Upper lobe of left lung (tissue), 6 donors: Measurements from ENCODE around the gene PHAF1. TPM values are rescaled to one million over a fixed set of nuclear protein-coding genes. Genes with fewer than 3 reads are reported as not detected.

Experiments used
- ATAC-seq, 2 donors: fragments of 200-7000 bp; cut with Tn5 transposase; one replicate each; pipeline ENCODE4 v1.9.1; 2022; ENCODE audit warnings: mild to moderate bottlenecking in 2 of 2, moderate library complexity in 2 of 2; ENCODE audit not compliant: low FRiP score in 2 of 2
- DNase-seq, 2 donors: peaks; one replicate each; pipeline ENCODE4 v3.0.0-alpha.2; 2019 to 2020
- H3K27ac ChIP-seq, 4 donors: fragments of 200-600 bp; sonication (generic); one replicate each; pipeline ENCODE4 v1.5.1; 2016 to 2019
- H3K27me3 ChIP-seq, 4 donors: fragments of 200-600 bp; sonication (generic); one replicate each; pipeline ENCODE4 v1.5.1; 2017 to 2019
- H3K36me3 ChIP-seq, 4 donors: fragments of 200-600 bp; sonication (generic); one replicate each; pipeline ENCODE4 v1.5.1; 2016 to 2019
- H3K4me1 ChIP-seq, 4 donors: fragments of 200-600 bp; sonication (generic); one replicate each; pipeline ENCODE4 v1.5.1; 2018 to 2019
- H3K4me3 ChIP-seq, 4 donors: fragments of 200-600 bp; sonication (generic); one replicate each; pipeline ENCODE4 v1.5.1; 2017 to 2019; ENCODE audit warnings: mild to moderate bottlenecking in 2 of 4, moderate library complexity in 1 of 4
- H3K9me3 ChIP-seq, 4 donors: fragments of 200-600 bp; sonication (generic); one replicate each; pipeline ENCODE4 v1.5.1; 2018 to 2019
- EP300 ChIP-seq, 4 donors: sonication (generic); formaldehyde crosslinking; IDR thresholded peaks; one replicate each; pipeline ENCODE4 v1.5.1; 2017; ENCODE audit warnings: antibody characterized with exemption in 4 of 4, control low read depth in 2 of 4
- POLR2A ChIP-seq, 4 donors: fragments of 450-650 bp; IDR thresholded peaks; one replicate each; pipeline ENCODE4 v1.5.1; 2016 to 2017; ENCODE audit warnings: antibody characterized with exemption in 4 of 4, mild to moderate bottlenecking in 2 of 4
- POLR2AphosphoS5 ChIP-seq, 2 donors: sonication (generic); formaldehyde crosslinking; IDR thresholded peaks; one replicate each; pipeline ENCODE4 v1.5.1; 2017; ENCODE audit warnings: antibody characterized with exemption in 2 of 2
- WGBS, 2 donors: methylation state at CpG; one replicate each; pipeline ENCODE4 v1.1.5; 2017 to 2018; 5-methylcytosine and 5-hydroxymethylcytosine counted together
- total RNA-seq, 6 donors: library from RNA; depleted of rRNA in 4 of 6; stranded (reverse); fragments of >200 nt in 4 of 6; gene quantifications; one replicate each; pipeline versions ENCODE4 v1.1.0 to v1.2.1, GENCODE V29; 2016 to 2021
- TF ChIP-seq, protein P1 (sequence below), 6 experiments: fragments of 450-650 bp in 4 of 6; fragments of 200-600 bp in 2 of 6; sonication (generic) in 2 of 6; IDR thresholded peaks; one replicate each; pipeline ENCODE4 v1.5.1; 2016 to 2019; ENCODE audit warnings: antibody characterized with exemption in 6 of 6
- donor health status: DM: no; HTN: no; CAD: no; lungs with moderate emphysema.
- donor health status: DM: no; HTN: yes; CAD: no; lungs with severe emphysema.

Gene PHAF1
- total RNA-seq, 6 donors from 2014 or later = 16.0 to 32.3 (median 21.9) TPM

DNA sequence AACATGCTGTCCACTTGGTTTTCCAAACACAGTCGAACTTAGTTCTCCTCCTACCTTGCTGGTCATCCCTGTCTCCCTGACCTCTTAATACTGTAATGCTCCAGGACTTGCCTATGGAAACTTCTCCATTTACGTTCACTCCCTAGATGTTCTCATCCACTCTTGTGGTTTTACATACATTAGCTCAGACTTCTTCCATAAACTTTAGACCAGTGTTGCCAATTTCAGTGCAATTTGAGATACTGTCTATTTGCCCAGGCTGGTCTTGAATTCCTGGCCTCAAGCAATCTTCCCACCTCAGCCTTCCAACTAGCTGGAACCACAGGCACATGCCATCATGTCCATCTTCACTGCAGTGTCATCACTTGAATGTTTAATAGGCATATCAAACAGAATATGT is 72.5 kb downstream of the PHAF1 start:
- DNase-seq (no peak), ATAC-seq (no peak)
- no peak overlapping the region for H3K4me3 ChIP-seq
- TF ChIP-seq POLR2AphosphoS5 (IDR thresholded peaks at IDR 0.05) (no peak), POLR2A (IDR thresholded peaks at IDR 0.05) (no peak)
- no peaks in the 10 kb centered on the region for H3K36me3 ChIP-seq
- WGBS, 2 donors = 83 to 88% methylated on average over 2 of the region's 2 CpGs
- peaks cover 45 to 53% (median 47%) of the 10 kb centered on the region in 4 donors for H3K4me1 ChIP-seq
- H3K9me3 ChIP-seq = no peaks in the 10 kb centered on the region
- no peaks in the 10 kb centered on the region for H3K27me3 ChIP-seq
- H3K27ac ChIP-seq = no peak overlapping the region

DNA sequence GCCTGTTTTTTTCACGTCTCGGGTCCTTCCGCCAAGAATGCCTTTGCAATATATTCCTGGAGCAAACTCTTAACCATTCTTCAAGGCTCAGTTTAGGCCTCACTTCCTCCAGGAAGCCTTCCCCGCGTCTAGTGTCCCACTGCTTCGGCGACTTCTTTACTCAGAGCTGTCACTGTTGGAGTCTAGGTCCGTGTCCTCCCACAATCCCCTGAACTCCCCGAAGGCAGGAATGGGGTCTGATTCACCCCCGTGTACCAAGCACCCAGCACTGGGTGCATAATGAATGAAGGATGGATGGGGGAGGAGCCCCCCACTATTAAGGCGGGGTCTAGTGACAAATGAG is 73.5 kb downstream of the PHAF1 start:
- H3K27ac ChIP-seq = peak overlapping the region; percentile 95 to 98 (median 96)
- peak overlapping the region in 3 of 4 donors; percentile 65 to 84 (median 84) for H3K4me3 ChIP-seq
- H3K9me3 ChIP-seq = no peaks in the 10 kb centered on the region
- ATAC-seq (no peak), DNase-seq (no peak)
- TF ChIP-seq, protein P1, sequence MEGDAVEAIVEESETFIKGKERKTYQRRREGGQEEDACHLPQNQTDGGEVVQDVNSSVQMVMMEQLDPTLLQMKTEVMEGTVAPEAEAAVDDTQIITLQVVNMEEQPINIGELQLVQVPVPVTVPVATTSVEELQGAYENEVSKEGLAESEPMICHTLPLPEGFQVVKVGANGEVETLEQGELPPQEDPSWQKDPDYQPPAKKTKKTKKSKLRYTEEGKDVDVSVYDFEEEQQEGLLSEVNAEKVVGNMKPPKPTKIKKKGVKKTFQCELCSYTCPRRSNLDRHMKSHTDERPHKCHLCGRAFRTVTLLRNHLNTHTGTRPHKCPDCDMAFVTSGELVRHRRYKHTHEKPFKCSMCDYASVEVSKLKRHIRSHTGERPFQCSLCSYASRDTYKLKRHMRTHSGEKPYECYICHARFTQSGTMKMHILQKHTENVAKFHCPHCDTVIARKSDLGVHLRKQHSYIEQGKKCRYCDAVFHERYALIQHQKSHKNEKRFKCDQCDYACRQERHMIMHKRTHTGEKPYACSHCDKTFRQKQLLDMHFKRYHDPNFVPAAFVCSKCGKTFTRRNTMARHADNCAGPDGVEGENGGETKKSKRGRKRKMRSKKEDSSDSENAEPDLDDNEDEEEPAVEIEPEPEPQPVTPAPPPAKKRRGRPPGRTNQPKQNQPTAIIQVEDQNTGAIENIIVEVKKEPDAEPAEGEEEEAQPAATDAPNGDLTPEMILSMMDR (IDR thresholded peaks at IDR 0.05) = no peak
- TF ChIP-seq POLR2A (IDR thresholded peaks at IDR 0.05) = no peak
- no peak for TF ChIP-seq EP300 (IDR thresholded peaks at IDR 0.05)
- no peak for TF ChIP-seq POLR2AphosphoS5 (IDR thresholded peaks at IDR 0.05)
- H3K4me1 ChIP-seq = peaks cover 36 to 45% (median 39%) of the 10 kb centered on the region in 4 donors
- WGBS, 2 donors = 2 to 8% methylated on average over 11 of the region's 11 CpGs
- H3K36me3 ChIP-seq = no peaks in the 10 kb centered on the region
- no peaks in the 10 kb centered on the region for H3K27me3 ChIP-seq

DNA sequence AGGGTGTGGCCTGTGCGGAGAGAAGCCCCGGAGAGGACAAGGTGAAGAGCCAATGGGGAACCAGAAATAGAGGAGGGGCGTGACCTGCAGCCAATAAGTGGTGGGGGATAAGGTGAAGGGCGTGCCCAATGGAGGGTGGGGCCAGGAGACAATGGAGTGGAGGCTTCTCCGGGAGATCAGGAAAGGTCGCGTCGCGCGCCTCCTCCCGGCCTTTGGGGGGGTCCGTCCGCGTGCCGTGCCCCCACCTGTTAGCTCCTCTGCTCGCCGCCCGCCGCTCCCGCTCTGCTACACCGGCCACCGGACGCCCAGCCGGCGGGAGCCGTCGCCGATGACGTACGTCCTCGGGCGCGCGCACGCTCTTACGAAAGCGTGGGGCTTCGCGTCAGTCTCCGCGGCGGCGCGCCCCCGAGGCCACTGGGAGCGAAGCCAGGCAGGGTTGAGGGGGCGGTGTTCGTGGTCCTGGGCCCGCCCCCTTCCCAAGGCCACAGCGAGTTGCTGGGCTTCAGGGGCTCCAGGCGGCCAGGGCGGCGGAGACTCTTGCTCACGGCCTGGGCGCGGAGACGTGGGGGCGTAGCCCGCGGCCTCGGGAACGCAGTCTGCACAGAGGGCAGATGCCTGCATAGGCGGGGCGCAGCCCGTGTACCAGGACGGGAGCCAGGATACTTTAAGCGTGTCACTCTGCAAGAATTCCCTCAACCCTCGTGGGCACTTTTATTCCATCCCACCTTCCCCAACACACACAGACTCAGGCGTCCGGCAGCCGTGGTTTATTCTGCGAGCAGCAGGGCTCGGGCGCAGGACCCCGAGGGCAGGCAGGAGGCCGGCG is 74.1 kb downstream of the PHAF1 start, which contains the start of gene MATCAP1:
TSS of gene MATCAP1 (minus strand) at position 337 of the 826 bp plus-strand sequence. CDS start 3,353 bp downstream, outside the sequence.
- Histone ChIP-seq H3K27me3 (no peaks in the 10 kb centered on the region), H3K9me3 (no peaks in the 10 kb centered on the region), H3K27ac (peak within 1 kb of the TSS; percentile 95 to 98 (median 96)), H3K36me3 (no peaks in the 10 kb centered on the region), H3K4me1 (peaks cover 30 to 41% (median 34%) of the 10 kb centered on the region in 4 donors), H3K4me3 (peak within 1 kb of the TSS; percentile 65 to 84 (median 76))
- ATAC-seq (peak; percentile 96), DNase-seq (peak; percentile 96 to 99)
- WGBS, 2 donors = 0% methylated on average over 18 to 49 of the region's 77 CpGs
- peak in 2 of 4 donors; percentile 35 to 73 for TF ChIP-seq POLR2A (IDR thresholded peaks at IDR 0.05)
- TF ChIP-seq, protein P1 (IDR thresholded peaks at IDR 0.05) = peak in 2 of 6 experiments; percentile 17 to 25
- TF ChIP-seq EP300 (IDR thresholded peaks at IDR 0.05) = no peak
- peak; percentile 48 to 74 for TF ChIP-seq POLR2AphosphoS5 (IDR thresholded peaks at IDR 0.05)

DNA sequence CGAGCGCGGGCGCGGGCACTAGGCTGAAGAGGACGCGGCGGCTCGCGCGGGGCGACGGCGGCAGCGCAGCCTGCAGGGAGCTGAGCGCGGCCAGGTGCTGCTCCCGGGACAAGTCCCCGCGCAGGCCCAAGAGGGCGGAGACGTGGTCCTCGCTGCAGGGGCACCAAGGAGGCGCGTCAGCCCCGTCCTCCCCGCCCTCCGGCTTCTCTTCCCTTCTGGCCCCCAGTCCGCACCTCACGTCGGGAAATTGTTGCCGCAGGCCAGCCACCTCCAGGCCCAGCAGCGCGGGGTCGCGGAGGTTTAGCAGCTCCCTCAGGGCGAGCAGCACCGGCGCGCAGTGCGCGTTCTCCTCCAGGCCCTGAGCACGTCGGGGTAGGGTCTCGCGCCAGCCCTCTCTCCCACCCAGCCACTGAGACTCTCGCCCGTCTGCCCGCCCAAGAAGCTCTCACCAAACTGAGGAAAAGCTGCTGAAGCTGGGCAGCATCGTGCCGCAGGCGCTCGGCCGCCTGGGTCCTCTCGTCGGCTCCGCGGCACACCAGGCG is 74.8 kb downstream of the PHAF1 start:
- ATAC-seq (peak in 1 of 2 donors; percentile 3), DNase-seq (peak; percentile 35 to 92)
- WGBS, 2 donors = 2% methylated on average over 43 of the region's 59 CpGs; no CpG with 5 or more reads in 1 of the 2 donors
- Histone ChIP-seq H3K9me3 (no peaks in the 10 kb centered on the region), H3K4me3 (peak overlapping the region; percentile 65 to 84 (median 76)), H3K27me3 (no peaks in the 10 kb centered on the region), H3K4me1 (peaks cover 29 to 42% (median 31%) of the 10 kb centered on the region in 4 donors), H3K27ac (peak overlapping the region; percentile 95 to 98 (median 96)), H3K36me3 (no peaks in the 10 kb centered on the region)
- no peak for TF ChIP-seq POLR2AphosphoS5 (IDR thresholded peaks at IDR 0.05)
- TF ChIP-seq EP300 (IDR thresholded peaks at IDR 0.05) = no peak
- TF ChIP-seq, protein P1 (IDR thresholded peaks at IDR 0.05) = no peak
- TF ChIP-seq POLR2A (IDR thresholded peaks at IDR 0.05) = no peak

DNA sequence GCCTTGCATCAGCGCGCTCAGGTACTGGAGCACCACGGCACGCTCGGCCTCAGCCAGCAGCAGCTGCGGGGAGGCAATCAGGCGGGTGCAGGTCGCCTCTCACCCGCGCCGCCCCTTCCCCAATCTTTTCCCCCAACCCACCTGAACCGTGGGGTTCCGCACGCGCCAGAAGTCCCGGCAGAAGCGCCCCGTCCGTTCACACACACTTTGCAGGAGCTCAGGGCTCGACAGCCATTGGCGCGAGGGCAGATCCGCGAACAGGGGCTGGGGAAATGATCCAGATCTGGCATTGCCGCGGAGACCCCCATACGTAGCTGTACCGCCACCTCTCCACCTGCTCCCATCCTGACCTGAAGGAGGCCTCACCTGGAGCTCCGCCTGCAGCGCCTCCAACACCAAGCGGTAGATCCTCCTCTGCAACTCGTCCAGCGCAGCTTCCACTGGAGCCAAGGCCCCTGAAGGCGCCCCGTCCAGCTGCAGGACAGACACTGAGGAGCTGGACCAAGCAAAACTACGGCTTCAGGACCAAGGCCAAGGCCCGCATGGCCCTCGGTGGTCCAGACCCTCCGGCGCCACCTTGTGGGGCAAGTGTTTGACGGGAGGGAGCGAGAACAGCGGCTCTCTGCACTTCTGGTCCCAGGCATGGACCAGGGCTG is 75.4 kb downstream of the PHAF1 start:
- TF ChIP-seq, protein P1 (IDR thresholded peaks at IDR 0.05) = peak; percentile 77 to 95 (median 89)
- TF ChIP-seq POLR2AphosphoS5 (IDR thresholded peaks at IDR 0.05) (peak; percentile 46 to 59), EP300 (IDR thresholded peaks at IDR 0.05) (no peak)
- WGBS, 2 donors = 23 to 60% methylated on average over 6 to 25 of the region's 43 CpGs
- Histone ChIP-seq H3K36me3 (no peaks in the 10 kb centered on the region), H3K27me3 (no peaks in the 10 kb centered on the region), H3K4me3 (peak overlapping the region in 3 of 4 donors; percentile 65 to 84 (median 84)), H3K4me1 (peaks cover 29 to 42% (median 31%) of the 10 kb centered on the region in 4 donors), H3K9me3 (no peaks in the 10 kb centered on the region), H3K27ac (peak overlapping the region in 3 of 4 donors; percentile 27 to 41 (median 30))
- DNase-seq (peak; percentile 90 to 94), ATAC-seq (peak; percentile 78 to 79)
